GM21786 (cell line): Measurements from ENCODE around the gene ZNF555.
"Not testable (repeated sequence)": the region's sequence is repeated elsewhere in the genome, so short reads cannot be mapped to it uniquely, and the experiment has no call there.

Source experiments
- ATAC-seq: cut with Tn5 transposase; IDR thresholded peaks from one replicate; pipeline ENCODE4 v1.9.1; 2021; ENCODE audit not compliant: unreplicated experiment

ZNF555 gene

DNA sequence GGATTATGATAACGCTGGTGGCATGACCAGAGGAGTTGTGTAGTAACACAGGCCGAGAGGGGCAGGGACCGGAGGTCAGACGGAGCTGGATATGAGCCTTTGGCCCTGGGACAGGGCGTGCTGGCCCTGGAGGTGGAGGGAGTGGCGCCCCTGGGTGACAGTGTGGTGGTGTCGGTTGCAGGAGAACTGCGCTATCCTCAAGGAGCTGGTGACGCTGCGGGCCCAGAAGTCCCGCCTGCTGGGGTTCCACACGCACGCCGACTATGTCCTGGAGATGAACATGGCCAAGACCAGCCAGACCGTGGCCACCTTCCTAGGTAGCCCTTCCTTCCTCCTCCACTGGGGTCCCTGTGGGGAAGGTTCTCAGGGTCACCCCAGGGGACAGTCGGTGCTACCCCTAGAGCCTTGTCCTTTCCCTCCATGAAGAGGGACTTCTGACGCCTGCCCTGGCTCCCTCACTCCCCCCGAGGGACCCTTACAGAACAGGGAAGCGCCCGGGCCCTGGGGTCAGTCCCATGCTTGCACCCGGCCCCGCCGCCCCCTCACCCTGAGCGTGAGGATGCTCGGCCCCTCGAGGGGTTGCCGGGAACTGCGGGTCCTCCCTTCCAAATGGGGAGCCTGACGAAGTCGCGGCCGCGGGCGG lies 34.4 kb upstream of the ZNF555 start:
- ATAC-seq, result no peak

- no peak for ATAC-seq
These were observed 33.7 kb upstream of the ZNF555 start for GRCh38 chr19:2807379-2808128.

GRCh38 chr19:2808129-2808941 lies 32.9 kb upstream of the ZNF555 start:
- ATAC-seq, result no peak

- no peak for ATAC-seq
These were observed 31.7 kb upstream of the ZNF555 start for GRCh38 chr19:2809387-2810140.

- no peak for ATAC-seq
These were observed 30.9 kb upstream of the ZNF555 start for GRCh38 chr19:2810141-2811091.

DNA sequence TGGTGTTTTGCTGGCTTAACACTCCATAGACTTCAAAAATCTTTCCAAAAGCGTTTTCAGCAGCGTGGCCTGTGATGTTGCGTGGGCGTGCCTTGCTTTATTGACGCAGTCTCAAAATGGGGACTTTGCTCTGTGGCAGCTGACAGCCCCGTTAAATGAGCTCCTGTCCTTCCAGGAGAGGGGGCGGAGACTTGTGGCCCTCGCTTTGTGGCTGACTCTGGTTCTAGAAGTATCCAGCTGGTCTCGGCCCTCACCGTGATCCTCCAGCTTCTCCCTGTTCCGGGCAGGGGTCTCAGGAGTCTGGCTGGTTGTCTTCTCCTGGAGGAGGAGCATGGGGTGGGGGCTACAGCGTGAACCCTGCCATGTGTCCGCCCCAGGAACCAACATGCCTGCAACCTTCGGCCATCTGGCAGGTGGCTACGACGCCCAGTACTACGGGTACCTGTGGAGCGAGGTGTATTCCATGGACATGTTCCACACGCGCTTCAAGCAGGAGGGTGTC lies 30.0 kb upstream of the ZNF555 start:
- ATAC-seq, result no peak

DNA sequence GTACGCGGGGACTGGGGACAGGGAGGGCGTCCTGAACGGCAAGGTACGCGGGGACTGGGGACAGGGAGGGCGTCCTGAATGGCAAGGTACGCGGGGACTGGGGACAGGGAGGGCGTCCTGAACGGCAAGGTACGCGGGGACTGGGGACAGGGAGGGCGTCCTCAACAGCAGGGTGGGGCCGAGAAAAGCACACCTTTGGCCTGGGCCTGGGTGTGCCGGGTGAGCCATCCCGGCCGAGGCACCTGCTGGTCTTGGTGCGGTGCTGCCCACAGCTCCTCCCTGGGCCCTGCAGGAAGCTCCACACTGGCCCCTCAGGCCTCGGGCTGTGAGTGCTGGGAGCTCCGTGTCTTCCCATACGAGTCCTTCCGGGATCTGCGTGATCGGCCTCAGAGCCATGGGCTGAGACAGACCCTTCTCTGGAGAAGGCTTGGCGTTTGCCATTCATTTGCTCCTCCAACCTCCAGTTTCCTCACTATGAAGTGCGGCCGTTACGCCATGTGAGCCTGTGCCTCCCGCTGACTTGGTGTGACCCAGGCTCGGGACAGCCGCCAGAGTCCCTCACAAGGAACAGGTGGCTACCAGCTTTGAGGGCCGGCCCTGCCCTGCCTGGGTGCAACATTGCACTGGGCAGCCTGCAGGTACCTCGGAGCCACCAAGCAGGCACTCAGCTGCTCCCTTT lies 29.4 kb upstream of the ZNF555 start:
- no peak for ATAC-seq

DNA sequence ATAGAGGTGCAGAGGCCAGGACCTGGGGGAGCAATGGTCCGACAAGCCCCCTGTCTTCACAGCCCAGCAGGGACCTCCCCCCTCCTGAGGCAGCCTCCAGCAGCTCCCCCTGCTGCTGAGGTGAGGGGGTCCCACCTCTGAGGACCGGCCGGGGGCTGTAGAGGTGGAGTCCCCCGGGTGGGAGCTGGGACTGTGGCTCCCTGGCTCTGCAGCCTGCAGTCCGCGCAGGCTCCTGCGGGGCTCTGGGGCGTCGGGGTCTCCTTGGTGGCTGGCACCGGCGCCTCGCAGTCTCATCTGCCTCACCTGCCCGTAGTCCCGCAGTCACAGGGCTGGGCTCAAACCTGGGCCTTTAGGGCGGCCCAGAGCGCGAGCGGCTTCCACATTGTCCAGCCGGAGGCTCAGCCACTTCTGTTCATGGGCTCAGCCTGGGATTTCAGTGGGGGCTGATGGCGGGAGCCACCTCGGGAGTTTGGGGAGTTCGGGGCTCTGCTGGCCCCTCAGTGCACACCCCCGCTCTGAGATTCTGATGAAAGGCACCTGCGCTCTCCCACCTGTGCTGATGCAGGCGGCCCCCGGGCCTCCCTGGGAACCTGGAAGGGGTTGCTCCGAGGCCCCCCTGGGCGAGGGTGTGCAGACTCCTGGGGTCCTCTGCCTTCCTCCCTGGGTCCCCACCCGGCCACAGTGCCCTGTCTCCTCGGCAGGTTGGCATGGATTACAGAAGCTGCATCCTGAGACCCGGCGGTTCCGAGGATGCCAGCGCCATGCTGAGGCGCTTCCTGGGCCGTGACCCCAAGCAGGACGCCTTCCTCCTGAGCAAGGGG lies 28.7 kb upstream of the ZNF555 start:
- no peak for ATAC-seq

- ATAC-seq, result no peak
These were observed 27.8 kb upstream of the ZNF555 start for GRCh38 chr19:2813235-2814160.

GRCh38 chr19:2814426-2814825 lies 26.8 kb upstream of the ZNF555 start:
- ATAC-seq, result no peak

GRCh38 chr19:2815191-2815614 lies 26.1 kb upstream of the ZNF555 start:
- no peak for ATAC-seq

- ATAC-seq, result no peak
These were observed 25.4 kb upstream of the ZNF555 start for GRCh38 chr19:2815923-2816322.

DNA sequence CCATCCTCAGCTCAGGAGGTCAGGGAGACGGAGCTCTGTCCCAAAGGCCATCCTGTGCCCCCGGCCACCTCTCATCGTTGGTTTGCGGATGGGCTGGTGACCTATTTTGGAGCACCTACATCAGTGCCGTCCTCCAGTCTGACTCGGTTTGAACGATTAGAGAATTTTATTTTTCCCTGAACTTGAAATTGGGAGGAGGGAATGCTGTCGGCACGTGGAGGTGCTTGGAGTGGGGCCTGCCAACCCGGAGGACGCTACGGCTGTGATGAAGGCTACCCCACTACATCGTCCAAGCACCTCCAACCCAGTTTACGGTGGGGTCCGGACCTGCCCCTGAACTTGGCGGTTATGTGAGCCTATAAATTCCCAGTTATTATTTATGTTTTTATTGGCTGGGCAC lies 24.6 kb upstream of the ZNF555 start:
- no peak for ATAC-seq

DNA sequence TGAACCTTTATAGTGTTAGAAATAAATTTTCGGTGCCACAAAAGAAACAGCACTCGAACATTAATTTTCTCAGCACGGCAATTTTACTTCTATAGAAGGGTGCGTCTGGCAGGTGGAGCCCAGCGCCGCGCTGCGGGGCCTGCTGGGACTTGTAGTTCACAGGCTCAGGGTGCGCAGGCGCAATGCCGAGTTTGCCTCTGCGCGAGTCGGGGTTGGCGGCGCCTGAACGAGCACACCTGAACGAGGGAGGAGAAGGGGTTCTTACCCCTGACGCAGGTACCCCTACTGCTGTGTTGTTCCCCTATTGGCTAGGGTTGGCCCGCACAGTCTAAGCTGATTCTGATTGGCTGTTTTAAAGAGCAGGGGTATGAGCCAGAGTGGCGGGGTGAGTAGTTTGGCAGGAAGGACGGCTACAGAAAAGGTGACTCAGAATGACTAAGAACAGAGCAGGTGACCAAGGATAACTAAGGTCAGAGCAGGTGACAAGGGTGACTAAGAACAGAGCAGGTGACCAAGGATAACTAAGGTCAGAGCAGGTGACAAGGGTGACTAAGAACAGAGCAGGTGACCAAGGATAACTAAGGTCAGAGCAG lies 23.9 kb upstream of the ZNF555 start:
- not testable (repeated sequence) for ATAC-seq

- peak; percentile 84 for ATAC-seq
These were observed 21.6 kb upstream of the ZNF555 start, which contains the start of gene ZNF554 for GRCh38 chr19:2819540-2820111. ZNF554 (plus strand) TSS chr19:2819868; CDS start chr19:2820072, 204 bp downstream.

GRCh38 chr19:2820112-2820702 lies 21.1 kb upstream of the ZNF555 start:
- no peak for ATAC-seq
